HepG2 (cell line): Measurements from ENCODE around the gene RPS6KA3. TPM values are rescaled to one million over a fixed set of nuclear protein-coding genes. Genes with fewer than 3 reads are reported as not detected.

ENCODE experiments used
- ATAC-seq: fragments of 200-7000 bp; cut with Tn5 transposase; 3 replicates; pipeline ENCODE4 v1.9.1; 2020; ENCODE audit warnings: mild to moderate bottlenecking, moderate library complexity
- BruUV-seq: library from RNA; stranded (reverse); fragments of 400-500 nt; replicated peaks from 2 replicates; lab custom pipeline; 2021; lab: Mats Ljungman, UMichigan
- CTCF ChIA-PET: fragments of 300-600 bp; formaldehyde crosslinking; extraction: SDS; loops from one replicate; lab custom pipeline; 2021; ENCODE audit warnings: low total read pairs, inconsistent platforms, low intra/inter-chr PET ratio; lab: Yijun Ruan, JAX
- POLR2A ChIA-PET: fragments of 350-600 bp; sonication (Branson Sonifier 250); formaldehyde crosslinking; loops from one replicate; lab custom pipeline; 2020; ENCODE audit warnings: antibody characterized with exemption, inconsistent platforms; lab: Yijun Ruan, JAX
- DNase-seq: peaks from one replicate; pipeline ENCODE4 v3.0.0-alpha.2; 2015; ENCODE audit warnings: low spot score
- FAIRE-seq: peaks from 3 replicates; lab custom pipeline; 2011; peaks lifted over from hg19 to GRCh38; lab: Jason Lieb, UNC
- H2AFZ ChIP-seq: one replicate; pipeline ENCODE4 v1.6.1; 2011; ENCODE audit warnings: low read length, inconsistent platforms
- H3K27ac ChIP-seq: fragments of 300-600 bp; 3 replicates; pipeline ENCODE4 v1.8.0; 2011; ENCODE audit warnings: mixed run types, mild to moderate bottlenecking, mixed read lengths, low read length, inconsistent platforms; ENCODE audit not compliant: insufficient read depth; ENCODE audit errors: extremely low read length
- H3K27me3 ChIP-seq, 2 experiments: fragments of 200-600 bp in 1 of 2; 2 replicates in 1 of 2; 3 replicates in 1 of 2; pipeline versions ENCODE4 v1.6.0 to v1.8.0; 2011; ENCODE audit warnings: low read length in 2 of 2, mild to moderate bottlenecking in 2 of 2, moderate library complexity in 2 of 2, inconsistent platforms in 1 of 2; ENCODE audit not compliant: insufficient read depth in 2 of 2, control insufficient read depth in 1 of 2
- H3K36me3 ChIP-seq, 2 experiments: fragments of 200-600 bp in 1 of 2; replicated peaks in 1 of 2; 2 replicates in 1 of 2; 3 replicates in 1 of 2; pipeline versions ENCODE4 v1.5.1 to v1.8.0; 2011; ENCODE audit warnings: low read length in 2 of 2, inconsistent platforms in 1 of 2; ENCODE audit not compliant: insufficient read depth in 2 of 2, control insufficient read depth in 1 of 2
- H3K4me1 ChIP-seq: 2 replicates; pipeline ENCODE4 v1.5.1; 2012; ENCODE audit warnings: low read length, inconsistent platforms; ENCODE audit not compliant: insufficient read depth
- H3K4me2 ChIP-seq: 2 replicates; pipeline ENCODE4 v1.6.0; 2011; ENCODE audit warnings: low read depth, low read length, inconsistent platforms
- H3K4me3 ChIP-seq, 3 experiments: fragments of 200-600 bp in 1 of 3; sonication (generic), shearing (Covaris generic) in 1 of 3; replicated peaks in 1 of 3; 2 replicates each; pipeline ENCODE4 v1.5.1; 2011 to 2016; ENCODE audit warnings: low read length in 3 of 3, inconsistent platforms in 2 of 3, low read depth in 2 of 3, mild to moderate bottlenecking in 2 of 3, control low read depth in 1 of 3, mixed read lengths in 1 of 3; ENCODE audit not compliant: insufficient read depth in 1 of 3
- H3K79me2 ChIP-seq: one replicate; pipeline ENCODE4 v1.6.1; 2011; ENCODE audit warnings: low read length, inconsistent platforms; ENCODE audit not compliant: insufficient read depth
- H3K9ac ChIP-seq: 2 replicates; pipeline ENCODE4 v1.6.0; 2011; ENCODE audit warnings: mild to moderate bottlenecking, low read depth, low read length, inconsistent platforms; ENCODE audit not compliant: insufficient read depth
- H3K9me3 ChIP-seq: 2 replicates; pipeline ENCODE4 v1.5.1; 2012; ENCODE audit warnings: mild to moderate bottlenecking, low read length
- H4K20me1 ChIP-seq: 2 replicates; pipeline ENCODE4 v1.6.0; 2011; ENCODE audit warnings: inconsistent platforms, mild to moderate bottlenecking, low read length, moderate library complexity; ENCODE audit not compliant: insufficient read depth
- AKNA ChIP-seq: sonication (generic); formaldehyde crosslinking; IDR thresholded peaks from 2 replicates; pipeline ENCODE4 v1.4.0; 2020; ENCODE audit warnings: missing genetic modification reagents, borderline replicate concordance
- ATF1 ChIP-seq: IDR thresholded peaks from 2 replicates; pipeline ENCODE4 v1.6.1; 2016; ENCODE audit warnings: mild to moderate bottlenecking, control low read depth
- CEBPG ChIP-seq: IDR thresholded peaks from 2 replicates; pipeline ENCODE4 v1.6.1; 2016
- CHD4 ChIP-seq: fragments of 200-600 bp; sonication (generic); IDR thresholded peaks from 2 replicates; pipeline ENCODE4 v1.7.0; 2017; ENCODE audit warnings: mild to moderate bottlenecking, low read length, borderline replicate concordance
- FIP1L1 ChIP-seq: fragments of 200-400 bp; formaldehyde crosslinking; IDR thresholded peaks from 2 replicates; pipeline ENCODE4 v1.6.1; 2018; ENCODE audit warnings: low read depth, mild to moderate bottlenecking, low read length, moderate library complexity, borderline replicate concordance; ENCODE audit not compliant: insufficient read depth
- KLF13 ChIP-seq: sonication (generic); formaldehyde crosslinking; IDR thresholded peaks from 2 replicates; pipeline ENCODE4 v1.4.0; 2020; ENCODE audit warnings: mild to moderate bottlenecking, missing genetic modification reagents
- LBX2 ChIP-seq: sonication (generic); formaldehyde crosslinking; IDR thresholded peaks from 2 replicates; pipeline ENCODE4 v1.5.0; 2020; ENCODE audit warnings: missing genetic modification reagents, mild to moderate bottlenecking, borderline replicate concordance
- MAFF ChIP-seq: IDR thresholded peaks from 2 replicates; pipeline ENCODE4 v1.6.1; 2011; ENCODE audit warnings: low read depth, low read length, improper control_type of control experiment
- NFYB ChIP-seq: sonication (generic); formaldehyde crosslinking; IDR thresholded peaks from 2 replicates; pipeline ENCODE4 v1.4.0; 2020; ENCODE audit warnings: missing genetic modification reagents
- SMAD1 ChIP-seq: sonication (generic); formaldehyde crosslinking; IDR thresholded peaks from 2 replicates; pipeline ENCODE4 v1.4.0; 2020; ENCODE audit warnings: missing genetic modification reagents, low read depth, mild to moderate bottlenecking, borderline replicate concordance
- SRY ChIP-seq: sonication (generic); formaldehyde crosslinking; IDR thresholded peaks from 2 replicates; pipeline ENCODE4 v1.8.0; 2022; ENCODE audit warnings: mild to moderate bottlenecking, missing genetic modification reagents
- TSC22D2 ChIP-seq: sonication (generic); formaldehyde crosslinking; IDR thresholded peaks from 2 replicates; pipeline ENCODE4 v1.5.1; 2020; ENCODE audit warnings: missing genetic modification reagents, mild to moderate bottlenecking, borderline replicate concordance
- ZNF550 ChIP-seq: sonication (generic); formaldehyde crosslinking; IDR thresholded peaks from 2 replicates; pipeline ENCODE4 v1.4.0; 2020; ENCODE audit warnings: mild to moderate bottlenecking, missing genetic modification reagents, borderline replicate concordance
- ZNF615 ChIP-seq: sonication (generic); formaldehyde crosslinking; IDR thresholded peaks from 2 replicates; pipeline ENCODE4 v1.5.0; 2020; ENCODE audit warnings: mild to moderate bottlenecking, missing genetic modification reagents, borderline replicate concordance
- WGBS: methylation state at CpG from one replicate; pipeline ENCODE4 v1.1.6; 2017; ENCODE audit warnings: low lambda C conversion rate; 5-methylcytosine and 5-hydroxymethylcytosine counted together
- in situ Hi-C: cut with HindIII; loops from 2 replicates; pipeline ENCODE4 v1.10.0; 2017; ENCODE audit warnings: low pct_unique_long_range_greater_than_20kb; ENCODE audit not compliant: extremely low pct_ligation_motif_present
- intact Hi-C: fragments of 100-400 bp; cut with micrococcal nuclease; formaldehyde crosslinking; loops from one replicate; pipeline ENCODE4 v1.10.0; 2022; ENCODE audit not compliant: unreplicated experiment
- polyA plus RNA-seq, 8 experiments: library from polyadenylated mRNA; depleted of rRNA in 3 of 8; stranded (reverse) in 7 of 8; unstranded in 1 of 8; fragments of >200 nt; fragmentation: Illumina TruSeq in 4 of 8; extraction: Trizol in 4 of 8; gene quantifications; 2 replicates each; pipeline versions ENCODE4 v1.2.1 to v1.2.3, GENCODE V29; 2011 to 2016; ENCODE audit warnings: low read depth in 4 of 8, missing spikeins in 1 of 8, mixed read lengths in 1 of 8; ENCODE audit not compliant: insufficient read depth in 1 of 8
- total RNA-seq, 5 experiments: library from RNA; depleted of rRNA; stranded (reverse); fragments of >200 nt; fragmentation: Illumina TruSeq; extraction: Trizol; gene quantifications; 2 replicates each; pipeline ENCODE4 v1.2.3, GENCODE V29; 2016; ENCODE audit warnings: low read depth in 1 of 5
- TF ChIP-seq, protein P1 (sequence below): sonication (generic); formaldehyde crosslinking; conservative IDR thresholded peaks from 2 replicates; pipeline ENCODE4 v1.8.0; 2022; ENCODE audit warnings: low read depth, missing genetic modification reagents

Gene RPS6KA3
- total and polyA plus RNA-seq, 2 of the 13 experiments (the other 11 are each of a cell fraction or from before 2014, with no cell fraction given): 314 to 357 TPM

DNA sequence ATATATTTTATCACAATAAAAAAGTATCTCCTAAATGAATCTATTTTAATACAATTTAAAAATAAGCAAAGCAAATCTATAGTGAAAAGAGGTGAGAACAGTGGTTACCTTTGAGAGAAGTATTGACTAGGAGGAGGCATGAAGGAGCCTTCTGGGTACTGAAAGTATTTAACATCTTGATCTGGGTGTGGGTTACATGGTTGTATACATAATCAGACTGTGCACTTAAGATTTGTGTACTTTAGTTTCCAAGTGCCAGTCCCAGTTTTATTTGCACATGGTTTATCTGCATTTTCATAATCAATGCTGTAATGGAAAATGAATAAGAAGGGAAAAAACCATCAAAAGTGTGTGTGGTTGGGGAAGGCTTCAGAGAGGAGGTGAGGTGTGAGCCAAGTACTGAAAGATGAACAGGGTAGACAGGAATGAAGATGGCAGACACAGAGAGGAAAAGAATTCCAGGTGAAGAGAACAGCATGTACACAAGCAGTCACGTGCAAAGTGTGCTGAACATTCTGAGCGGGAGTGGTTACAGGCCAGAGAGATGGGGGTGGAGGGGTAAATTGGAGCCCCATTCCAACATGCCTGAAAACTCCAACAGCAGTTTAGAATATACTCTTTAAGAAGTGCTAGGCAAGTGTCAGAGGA, 164.7 kb downstream of the RPS6KA3 start:
- TF ChIP-seq FIP1L1 (no peak), SMAD1 (no peak), TSC22D2 (no peak), CHD4 (no peak), AKNA (CRISPR knock-in tag) (no peak), KLF13 (CRISPR knock-in tag) (no peak), ZNF550 (no peak), MAFF (no peak), ZNF615 (CRISPR knock-in tag) (no peak), CEBPG (CRISPR knock-in tag) (no peak), LBX2 (CRISPR knock-in tag) (no peak), ATF1 (CRISPR knock-in tag) (no peak), NFYB (CRISPR knock-in tag) (no peak), SRY (CRISPR knock-in tag) (no peak)
- TF ChIP-seq, protein P1, sequence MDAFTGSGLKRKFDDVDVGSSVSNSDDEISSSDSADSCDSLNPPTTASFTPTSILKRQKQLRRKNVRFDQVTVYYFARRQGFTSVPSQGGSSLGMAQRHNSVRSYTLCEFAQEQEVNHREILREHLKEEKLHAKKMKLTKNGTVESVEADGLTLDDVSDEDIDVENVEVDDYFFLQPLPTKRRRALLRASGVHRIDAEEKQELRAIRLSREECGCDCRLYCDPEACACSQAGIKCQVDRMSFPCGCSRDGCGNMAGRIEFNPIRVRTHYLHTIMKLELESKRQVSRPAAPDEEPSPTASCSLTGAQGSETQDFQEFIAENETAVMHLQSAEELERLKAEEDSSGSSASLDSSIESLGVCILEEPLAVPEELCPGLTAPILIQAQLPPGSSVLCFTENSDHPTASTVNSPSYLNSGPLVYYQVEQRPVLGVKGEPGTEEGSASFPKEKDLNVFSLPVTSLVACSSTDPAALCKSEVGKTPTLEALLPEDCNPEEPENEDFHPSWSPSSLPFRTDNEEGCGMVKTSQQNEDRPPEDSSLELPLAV (CRISPR knock-in tag): no peak
- TF ChIP-seq, all 625 proteins: peak for 0
- no peaks in the 10 kb centered on the region for H3K79me2 ChIP-seq
- intact Hi-C loops: no loop called here
- CTCF ChIA-PET: no interaction called here
- POLR2A ChIA-PET: no interaction called here
- H3K27me3 ChIP-seq: no peaks in the 10 kb centered on the region
- no TSS peak for BruUV-seq
- H2AFZ ChIP-seq: no peak overlapping the region
- H3K9me3 ChIP-seq: no peaks in the 10 kb centered on the region
- no peak overlapping the region for H3K27ac ChIP-seq
- no peaks in the 10 kb centered on the region for H4K20me1 ChIP-seq
- ATAC-seq: no peak
- H3K36me3 ChIP-seq: no peaks in the 10 kb centered on the region
- H3K4me2 ChIP-seq: no peak overlapping the region
- WGBS: 100% methylated on average over 2 of the region's 2 CpGs
- no peak for DNase-seq
- H3K9ac ChIP-seq: no peak overlapping the region
- FAIRE-seq: no peak
- in situ Hi-C loops: no loop called here
- no peaks in the 10 kb centered on the region for H3K4me1 ChIP-seq
- no peak overlapping the region for H3K4me3 ChIP-seq
